GM06990 (cell line): Measurements from ENCODE around the gene ZNF136.
A peak's percentile ranks its signal among the peaks of the same experiment; 100 is the strongest.

Experiments
- DNase-seq: peaks from one replicate; pipeline ENCODE4 v3.0.0-alpha.2; 2011; ENCODE audit not compliant: insufficient read length; ENCODE audit errors: extremely low read depth
- H3K27me3 ChIP-seq: replicated peaks from 2 replicates; pipeline ENCODE4 v1.6.0; 2011; ENCODE audit warnings: low read length; ENCODE audit not compliant: control insufficient read depth, insufficient read depth
- H3K36me3 ChIP-seq: 2 replicates; pipeline ENCODE4 v1.5.1; 2011; ENCODE audit warnings: low read length; ENCODE audit not compliant: control insufficient read depth, insufficient read depth
- H3K4me3 ChIP-seq: replicated peaks from 2 replicates; pipeline ENCODE4 v1.5.1; 2011; ENCODE audit warnings: low read depth, mild to moderate bottlenecking, control low read depth, low read length
- CTCF ChIP-seq: IDR thresholded peaks from 2 replicates; pipeline ENCODE4 v1.5.1; 2011; ENCODE audit warnings: low read length, control low read depth, mild to moderate bottlenecking, inconsistent platforms; ENCODE audit not compliant: insufficient read depth, poor library complexity, severe bottlenecking

The ZNF136 gene

GRCh38 chr19:12198136-12198535 lies 35.2 kb downstream of the ZNF136 start:
- H3K36me3 ChIP-seq = no peaks in the 10 kb centered on the region
- no peak overlapping the region for H3K4me3 ChIP-seq
- no peaks in the 10 kb centered on the region for H3K27me3 ChIP-seq
- no peak for TF ChIP-seq CTCF
- DNase-seq = no peak

- no peak for DNase-seq
- no peak for TF ChIP-seq CTCF
- Histone ChIP-seq H3K4me3 (no peak overlapping the region), H3K36me3 (no peaks in the 10 kb centered on the region), H3K27me3 (no peaks in the 10 kb centered on the region)
Measured at GRCh38 chr19:12199757-12200419, 37.0 kb downstream of the ZNF136 start.

- peak; percentile 34 for TF ChIP-seq CTCF
- DNase-seq = no peak
- no peaks in the 10 kb centered on the region for H3K36me3 ChIP-seq
- H3K27me3 ChIP-seq = no peaks in the 10 kb centered on the region
- H3K4me3 ChIP-seq = no peak overlapping the region
Measured at GRCh38 chr19:12202250-12202649, 39.4 kb downstream of the ZNF136 start.

- Histone ChIP-seq H3K4me3 (no peak overlapping the region), H3K27me3 (no peaks in the 10 kb centered on the region), H3K36me3 (no peaks in the 10 kb centered on the region)
- TF ChIP-seq CTCF = no peak
- DNase-seq = no peak
Measured at GRCh38 chr19:12205296-12205695, 42.4 kb downstream of the ZNF136 start.

- Histone ChIP-seq H3K4me3 (no peak overlapping the region), H3K36me3 (no peaks in the 10 kb centered on the region), H3K27me3 (no peaks in the 10 kb centered on the region)
- TF ChIP-seq CTCF = no peak
- DNase-seq = no peak
Measured at GRCh38 chr19:12208221-12208620, 45.3 kb downstream of the ZNF136 start.

GRCh38 chr19:12217332-12217731 lies 54.4 kb downstream of the ZNF136 start:
- H3K4me3 ChIP-seq = no peak overlapping the region
- TF ChIP-seq CTCF = no peak
- no peak for DNase-seq
- no peaks in the 10 kb centered on the region for H3K36me3 ChIP-seq
- H3K27me3 ChIP-seq = no peaks in the 10 kb centered on the region
